Measurements from ENCODE around the gene CR1. TPM values are rescaled to one million over a fixed set of nuclear protein-coding genes. Genes with fewer than 3 reads are reported as not detected.

Gene CR1
- total and polyA plus RNA-seq, 9 of the 15 experiments (the other 6 are each of a cell fraction or from before 2014, with no cell fraction given): 0.07 to 0.47 (median 0.18) TPM

DNA sequence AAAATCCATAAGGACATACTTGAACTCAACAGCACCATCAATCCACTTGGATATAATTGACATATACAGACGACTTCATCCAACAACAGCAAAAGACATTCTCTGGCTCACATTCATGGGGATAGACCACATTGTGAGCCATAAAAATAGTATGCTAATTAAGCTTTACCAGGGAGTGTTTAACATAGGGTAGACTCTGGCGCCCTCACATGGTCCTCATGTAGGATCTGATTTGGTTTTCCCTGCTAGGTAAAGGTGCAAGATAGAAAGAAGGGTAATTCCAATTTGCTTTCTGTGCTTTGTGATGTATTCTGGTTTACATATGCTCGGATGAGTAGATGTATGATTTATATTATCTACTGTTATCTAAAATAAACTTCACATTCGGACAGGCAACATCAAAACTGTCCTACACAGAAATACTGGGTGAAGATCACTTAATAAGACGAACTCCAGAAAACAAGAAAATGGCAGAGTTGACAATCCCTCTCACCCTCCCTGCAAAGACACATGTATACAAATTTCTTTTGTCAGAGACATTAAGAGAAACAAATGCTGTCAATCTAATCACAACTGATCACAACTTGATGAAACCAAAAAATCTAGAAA lies 176.7 kb downstream of the CR1 start (continued):
- TF ChIP-seq TAF7 (tag; IDR thresholded peaks at IDR 0.05): no peak
- no peak for TF ChIP-seq TEAD4 (IDR thresholded peaks at IDR 0.05; ENCODE audit: low read length)
- TF ChIP-seq TEAD4 (CRISPR knock-in tag; IDR thresholded peaks at IDR 0.05; ENCODE audit: borderline replicate concordance): no peak
- TF ChIP-seq ZNF324 (CRISPR knock-in tag; IDR thresholded peaks at IDR 0.05): no peak
- peak in 1 of 2 experiments; percentile 30; a peak in 1 of 4 replicates for TF ChIP-seq TEAD1 (CRISPR knock-in tag; IDR thresholded peaks at IDR 0.05)
- TF ChIP-seq, protein P1, sequence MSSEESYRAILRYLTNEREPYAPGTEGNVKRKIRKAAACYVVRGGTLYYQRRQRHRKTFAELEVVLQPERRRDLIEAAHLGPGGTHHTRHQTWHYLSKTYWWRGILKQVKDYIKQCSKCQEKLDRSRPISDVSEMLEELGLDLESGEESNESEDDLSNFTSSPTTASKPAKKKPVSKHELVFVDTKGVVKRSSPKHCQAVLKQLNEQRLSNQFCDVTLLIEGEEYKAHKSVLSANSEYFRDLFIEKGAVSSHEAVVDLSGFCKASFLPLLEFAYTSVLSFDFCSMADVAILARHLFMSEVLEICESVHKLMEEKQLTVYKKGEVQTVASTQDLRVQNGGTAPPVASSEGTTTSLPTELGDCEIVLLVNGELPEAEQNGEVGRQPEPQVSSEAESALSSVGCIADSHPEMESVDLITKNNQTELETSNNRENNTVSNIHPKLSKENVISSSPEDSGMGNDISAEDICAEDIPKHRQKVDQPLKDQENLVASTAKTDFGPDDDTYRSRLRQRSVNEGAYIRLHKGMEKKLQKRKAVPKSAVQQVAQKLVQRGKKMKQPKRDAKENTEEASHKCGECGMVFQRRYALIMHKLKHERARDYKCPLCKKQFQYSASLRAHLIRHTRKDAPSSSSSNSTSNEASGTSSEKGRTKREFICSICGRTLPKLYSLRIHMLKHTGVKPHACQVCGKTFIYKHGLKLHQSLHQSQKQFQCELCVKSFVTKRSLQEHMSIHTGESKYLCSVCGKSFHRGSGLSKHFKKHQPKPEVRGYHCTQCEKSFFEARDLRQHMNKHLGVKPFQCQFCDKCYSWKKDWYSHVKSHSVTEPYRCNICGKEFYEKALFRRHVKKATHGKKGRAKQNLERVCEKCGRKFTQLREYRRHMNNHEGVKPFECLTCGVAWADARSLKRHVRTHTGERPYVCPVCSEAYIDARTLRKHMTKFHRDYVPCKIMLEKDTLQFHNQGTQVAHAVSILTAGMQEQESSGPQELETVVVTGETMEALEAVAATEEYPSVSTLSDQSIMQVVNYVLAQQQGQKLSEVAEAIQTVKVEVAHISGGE (CRISPR knock-in tag; IDR thresholded peaks at IDR 0.05): no peak
- 0 out of 2 replicates have a peak, but pooled peaks have one; percentile 6 for TF ChIP-seq ARID1B (IDR thresholded peaks at IDR 0.05)
- TF ChIP-seq, protein P2, sequence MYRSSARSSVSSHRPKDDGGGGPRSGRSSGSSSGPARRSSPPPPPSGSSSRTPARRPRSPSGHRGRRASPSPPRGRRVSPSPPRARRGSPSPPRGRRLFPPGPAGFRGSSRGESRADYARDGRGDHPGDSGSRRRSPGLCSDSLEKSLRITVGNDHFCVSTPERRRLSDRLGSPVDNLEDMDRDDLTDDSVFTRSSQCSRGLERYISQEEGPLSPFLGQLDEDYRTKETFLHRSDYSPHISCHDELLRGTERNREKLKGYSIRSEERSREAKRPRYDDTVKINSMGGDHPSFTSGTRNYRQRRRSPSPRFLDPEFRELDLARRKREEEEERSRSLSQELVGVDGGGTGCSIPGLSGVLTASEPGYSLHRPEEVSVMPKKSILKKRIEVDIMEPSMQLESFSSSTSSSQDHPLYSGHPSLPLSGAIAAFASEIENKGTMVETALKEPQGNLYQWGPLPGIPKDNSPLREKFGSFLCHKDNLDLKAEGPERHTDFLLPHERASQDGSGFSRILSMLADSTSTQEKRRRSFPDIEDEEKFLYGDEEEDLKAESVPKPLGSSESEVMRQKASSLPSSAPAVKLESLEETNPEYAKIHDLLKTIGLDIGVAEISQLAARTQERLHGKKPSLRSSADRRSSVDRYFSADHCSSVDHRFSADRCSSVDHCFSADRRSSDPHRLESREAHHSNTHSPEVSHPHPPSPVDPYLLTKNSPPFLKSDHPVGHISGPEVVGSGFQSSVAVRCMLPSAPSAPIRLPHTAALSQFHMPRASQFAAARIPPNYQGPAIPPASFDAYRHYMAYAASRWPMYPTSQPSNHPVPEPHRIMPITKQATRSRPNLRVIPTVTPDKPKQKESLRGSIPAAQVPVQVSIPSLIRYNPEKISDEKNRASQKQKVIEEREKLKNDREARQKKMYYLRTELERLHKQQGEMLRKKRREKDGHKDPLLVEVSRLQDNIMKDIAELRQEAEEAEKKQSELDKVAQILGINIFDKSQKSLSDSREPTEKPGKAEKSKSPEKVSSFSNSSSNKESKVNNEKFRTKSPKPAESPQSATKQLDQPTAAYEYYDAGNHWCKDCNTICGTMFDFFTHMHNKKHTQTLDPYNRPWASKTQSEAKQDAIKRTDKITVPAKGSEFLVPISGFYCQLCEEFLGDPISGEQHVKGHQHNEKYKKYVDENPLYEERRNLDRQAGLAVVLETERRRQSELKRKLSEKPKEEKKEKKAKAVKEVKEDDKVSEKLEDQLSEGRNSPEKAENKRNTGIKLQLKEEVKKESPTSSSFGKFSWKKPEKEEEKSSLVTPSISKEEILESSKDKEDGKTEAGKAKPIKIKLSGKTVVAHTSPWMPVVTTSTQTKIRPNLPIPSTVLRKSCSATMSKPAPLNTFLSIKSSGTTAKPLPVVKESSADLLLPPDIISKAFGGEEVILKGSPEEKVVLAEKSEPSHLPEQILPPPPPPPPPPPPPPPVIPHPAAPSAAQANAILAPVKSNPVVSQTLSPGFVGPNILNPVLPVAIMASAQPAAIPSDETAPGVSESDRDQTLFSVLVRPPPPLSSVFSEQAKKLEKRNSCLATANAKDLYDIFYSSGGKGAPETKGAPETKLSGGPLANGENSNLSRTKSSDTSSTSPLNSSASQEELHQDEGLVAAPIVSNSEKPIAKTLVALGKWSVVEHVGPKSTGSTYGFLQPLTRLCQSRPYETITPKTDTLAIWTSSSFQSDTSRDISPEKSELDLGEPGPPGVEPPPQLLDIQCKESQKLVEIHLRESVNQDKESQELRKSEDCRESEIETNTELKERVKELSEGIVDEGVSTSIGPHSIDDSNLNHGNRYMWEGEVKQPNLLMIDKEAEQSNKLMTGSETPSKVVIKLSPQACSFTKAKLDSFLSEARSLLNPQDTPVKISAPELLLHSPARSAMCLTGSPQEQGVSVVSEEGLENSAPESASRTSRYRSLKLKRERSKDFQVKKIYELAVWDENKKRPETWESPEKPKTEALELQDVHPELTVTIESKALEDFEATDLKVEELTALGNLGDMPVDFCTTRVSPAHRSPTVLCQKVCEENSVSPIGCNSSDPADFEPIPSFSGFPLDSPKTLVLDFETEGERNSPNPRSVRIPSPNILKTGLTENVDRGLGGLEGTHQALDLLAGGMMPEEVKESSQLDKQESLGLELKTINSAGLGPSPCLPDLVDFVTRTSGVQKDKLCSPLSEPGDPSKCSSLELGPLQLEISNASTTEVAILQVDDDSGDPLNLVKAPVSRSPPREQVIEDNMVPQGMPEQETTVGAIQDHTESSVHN (IDR thresholded peaks at IDR 0.05; ENCODE audit: borderline replicate concordance in 1 of 2, low read depth in 1 of 2): no peak
- TF ChIP-seq CHCHD3 (CRISPR knock-in tag; IDR thresholded peaks at IDR 0.05): no peak
- TF ChIP-seq SP1 (CRISPR knock-in tag; IDR thresholded peaks at IDR 0.05): 0 out of 2 replicates have a peak, but pooled peaks have one; percentile 31
- TF ChIP-seq, protein P3, sequence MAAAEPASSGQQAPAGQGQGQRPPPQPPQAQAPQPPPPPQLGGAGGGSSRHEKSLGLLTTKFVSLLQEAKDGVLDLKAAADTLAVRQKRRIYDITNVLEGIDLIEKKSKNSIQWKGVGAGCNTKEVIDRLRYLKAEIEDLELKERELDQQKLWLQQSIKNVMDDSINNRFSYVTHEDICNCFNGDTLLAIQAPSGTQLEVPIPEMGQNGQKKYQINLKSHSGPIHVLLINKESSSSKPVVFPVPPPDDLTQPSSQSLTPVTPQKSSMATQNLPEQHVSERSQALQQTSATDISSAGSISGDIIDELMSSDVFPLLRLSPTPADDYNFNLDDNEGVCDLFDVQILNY (CRISPR knock-in tag; IDR thresholded peaks at IDR 0.05): no peak
- TF ChIP-seq, protein P4, sequence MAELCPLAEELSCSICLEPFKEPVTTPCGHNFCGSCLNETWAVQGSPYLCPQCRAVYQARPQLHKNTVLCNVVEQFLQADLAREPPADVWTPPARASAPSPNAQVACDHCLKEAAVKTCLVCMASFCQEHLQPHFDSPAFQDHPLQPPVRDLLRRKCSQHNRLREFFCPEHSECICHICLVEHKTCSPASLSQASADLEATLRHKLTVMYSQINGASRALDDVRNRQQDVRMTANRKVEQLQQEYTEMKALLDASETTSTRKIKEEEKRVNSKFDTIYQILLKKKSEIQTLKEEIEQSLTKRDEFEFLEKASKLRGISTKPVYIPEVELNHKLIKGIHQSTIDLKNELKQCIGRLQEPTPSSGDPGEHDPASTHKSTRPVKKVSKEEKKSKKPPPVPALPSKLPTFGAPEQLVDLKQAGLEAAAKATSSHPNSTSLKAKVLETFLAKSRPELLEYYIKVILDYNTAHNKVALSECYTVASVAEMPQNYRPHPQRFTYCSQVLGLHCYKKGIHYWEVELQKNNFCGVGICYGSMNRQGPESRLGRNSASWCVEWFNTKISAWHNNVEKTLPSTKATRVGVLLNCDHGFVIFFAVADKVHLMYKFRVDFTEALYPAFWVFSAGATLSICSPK (IDR thresholded peaks at IDR 0.05; ENCODE audit: borderline replicate concordance): no peak
